Trophoblast cell (in vitro differentiated cells and primary cell): ENCODE results near the gene PSMD5.

Experiments used
- DNase-seq, 2 donors: peaks; one replicate each; pipeline ENCODE4 v3.0.0-alpha.2; 2016
- H2AFZ ChIP-seq: 2 replicates; pipeline ENCODE4 v1.6.1; 2013; ENCODE audit warnings: low read length, moderate library complexity, mild to moderate bottlenecking; ENCODE audit not compliant: insufficient read depth, poor library complexity
- H2AK5ac ChIP-seq: 2 replicates; pipeline ENCODE4 v1.6.1; 2013; ENCODE audit warnings: mild to moderate bottlenecking, low read length
- H2BK120ac ChIP-seq: 2 replicates; pipeline ENCODE4 v1.6.1; 2013; ENCODE audit warnings: low read length, mild to moderate bottlenecking, moderate library complexity; ENCODE audit not compliant: insufficient read depth, poor library complexity
- H2BK12ac ChIP-seq: 2 replicates; pipeline ENCODE4 v1.6.1; 2013; ENCODE audit warnings: mild to moderate bottlenecking, low read length, moderate library complexity
- H2BK5ac ChIP-seq: 2 replicates; pipeline ENCODE4 v1.6.1; 2013; ENCODE audit warnings: low read length, low read depth, moderate library complexity, mild to moderate bottlenecking; ENCODE audit not compliant: poor library complexity
- H3K14ac ChIP-seq: 2 replicates; pipeline ENCODE4 v1.6.1; 2013; ENCODE audit warnings: mild to moderate bottlenecking, low read length
- H3K18ac ChIP-seq: 2 replicates; pipeline ENCODE4 v1.6.1; 2013; ENCODE audit warnings: mild to moderate bottlenecking, low read length
- H3K23ac ChIP-seq: 2 replicates; pipeline ENCODE4 v1.6.1; 2013; ENCODE audit warnings: low read length
- H3K27ac ChIP-seq: 2 replicates; pipeline ENCODE4 v1.5.1; 2013; ENCODE audit warnings: low read depth, mild to moderate bottlenecking, inconsistent platforms, low read length, moderate library complexity
- H3K27me3 ChIP-seq: 2 replicates; pipeline ENCODE4 v1.6.1; 2013; ENCODE audit warnings: inconsistent platforms, mild to moderate bottlenecking, low read length, moderate library complexity; ENCODE audit not compliant: insufficient read depth
- H3K36me3 ChIP-seq, 2 experiments: 1 replicate in 1 of 2; 2 replicates in 1 of 2; pipeline ENCODE4 v1.6.1; 2013; ENCODE audit warnings: low read length in 2 of 2, mild to moderate bottlenecking in 2 of 2, moderate library complexity in 1 of 2; ENCODE audit not compliant: insufficient read depth in 2 of 2, control insufficient read depth in 1 of 2
- H3K4ac ChIP-seq: 2 replicates; pipeline ENCODE4 v1.6.1; 2013; ENCODE audit warnings: low read depth, mild to moderate bottlenecking, low read length, moderate library complexity
- H3K4me1 ChIP-seq, 2 experiments: 1 replicate in 1 of 2; 2 replicates in 1 of 2; pipeline ENCODE4 v1.6.1; 2013; ENCODE audit warnings: low read length in 2 of 2, mild to moderate bottlenecking in 2 of 2, moderate library complexity in 1 of 2; ENCODE audit not compliant: insufficient read depth in 2 of 2, control insufficient read depth in 1 of 2
- H3K4me2 ChIP-seq: 2 replicates; pipeline ENCODE4 v1.6.1; 2013; ENCODE audit warnings: inconsistent platforms, mild to moderate bottlenecking, low read length, moderate library complexity
- H3K4me3 ChIP-seq: 2 replicates; pipeline ENCODE4 v1.5.1; 2013; ENCODE audit warnings: mild to moderate bottlenecking, low read depth, low read length, inconsistent platforms
- H3K79me1 ChIP-seq: one replicate; pipeline ENCODE4 v1.6.1; 2013; ENCODE audit warnings: low read length
- H3K79me2 ChIP-seq: 2 replicates; pipeline ENCODE4 v1.6.1; 2013; ENCODE audit warnings: low read length, mild to moderate bottlenecking; ENCODE audit not compliant: control insufficient read depth, insufficient read depth, poor library complexity
- H3K9ac ChIP-seq: 2 replicates; pipeline ENCODE4 v1.6.1; 2013; ENCODE audit warnings: mild to moderate bottlenecking, low read length
- H3K9me3 ChIP-seq: 2 replicates; pipeline ENCODE4 v1.6.1; 2013; ENCODE audit warnings: low read depth, mild to moderate bottlenecking, control low read depth, inconsistent platforms, low read length; ENCODE audit not compliant: insufficient read depth
- H4K12ac ChIP-seq: 2 replicates; pipeline ENCODE4 v1.6.1; 2013; ENCODE audit warnings: low read depth, mild to moderate bottlenecking, low read length, moderate library complexity
- H4K8ac ChIP-seq: 2 replicates; pipeline ENCODE4 v1.6.1; 2013; ENCODE audit warnings: low read depth, mild to moderate bottlenecking, low read length, moderate library complexity
- H4K91ac ChIP-seq: one replicate; pipeline ENCODE4 v1.6.1; 2013; ENCODE audit warnings: low read depth, mild to moderate bottlenecking, low read length, moderate library complexity
- WGBS: extraction: QIAGEN DNeasy Blood & Tissue Kit; methylation state at CpG from one replicate; pipeline ENCODE4 v1.1.7; 2013; ENCODE audit warnings: missing lambda C conversion rate; ENCODE audit not compliant: insufficient read length, insufficient coverage; ENCODE audit errors: extremely low coverage; 5-methylcytosine and 5-hydroxymethylcytosine counted together

Gene PSMD5

DNA sequence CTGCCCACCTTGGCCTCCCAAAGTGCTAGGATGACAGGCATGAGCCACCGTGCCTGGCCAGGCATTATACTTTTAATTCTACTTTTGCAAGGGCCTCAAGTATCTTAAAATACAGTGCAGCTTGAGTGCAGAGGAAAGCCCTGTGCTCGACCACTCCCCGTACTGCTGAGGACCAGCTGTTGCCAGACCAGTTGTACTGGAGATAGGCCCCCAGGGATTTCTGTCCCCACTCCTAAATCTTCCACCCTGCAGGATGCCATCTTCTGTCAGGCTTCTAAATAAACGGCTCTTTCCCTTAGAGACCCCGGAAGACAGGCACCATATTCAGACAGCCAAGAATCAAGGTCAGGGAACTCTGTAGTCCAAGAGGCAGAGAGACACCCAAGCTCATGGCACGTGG, 16.6 kb upstream of the PSMD5 start:
- Histone ChIP-seq H3K4ac (no peak overlapping the region), H3K4me3 (no peak overlapping the region), H3K27ac (no peak overlapping the region), H3K36me3 (peaks cover 17 to 23% of the 10 kb centered on the region in 2 experiments), H4K8ac (no peak overlapping the region), H3K23ac (no peak overlapping the region), H2BK5ac (no peak overlapping the region), H2BK120ac (no peak overlapping the region), H3K18ac (no peak overlapping the region), H3K79me2 (no peaks in the 10 kb centered on the region), H2BK12ac (no peak overlapping the region), H3K14ac (no peak overlapping the region), H3K4me2 (no peak overlapping the region), H3K9ac (no peak overlapping the region), H3K9me3 (peaks cover 7% of the 10 kb centered on the region), H4K91ac (no peak overlapping the region), H3K4me1 (peaks cover 0 to 4% of the 10 kb centered on the region in 2 experiments), H2AFZ (no peak overlapping the region), H3K79me1 (no peaks in the 10 kb centered on the region), H3K27me3 (no peaks in the 10 kb centered on the region), H4K12ac (no peak overlapping the region), H2AK5ac (no peak overlapping the region)
- DNase-seq, result no peak
- no CpG with 5 or more reads among the region's 6 CpGs for WGBS

DNA sequence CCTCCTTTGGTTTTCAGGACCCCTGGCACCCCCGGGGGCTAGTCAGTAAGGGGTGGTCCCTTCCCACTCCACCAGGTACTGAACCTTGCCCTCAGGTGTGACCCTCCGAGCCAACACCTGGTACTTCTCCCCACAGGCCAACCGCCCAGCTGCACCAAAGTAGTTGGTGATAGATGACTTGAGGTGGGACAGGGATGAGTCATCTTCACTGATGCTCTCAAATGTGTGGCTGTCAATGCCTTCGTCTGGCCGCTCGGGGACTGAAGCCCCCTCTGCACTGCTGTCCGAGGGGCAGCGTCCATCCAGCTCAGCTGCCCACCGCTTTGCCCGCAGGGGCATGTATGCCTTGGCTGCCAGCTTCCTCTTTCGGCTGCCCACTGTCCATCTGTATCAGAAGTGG, 15.2 kb upstream of the PSMD5 start:
- H3K27me3 ChIP-seq, result no peaks in the 10 kb centered on the region
- WGBS, result no CpG with 5 or more reads among the region's 11 CpGs
- H3K4ac ChIP-seq, result no peak overlapping the region
- no peak overlapping the region for H3K9ac ChIP-seq
- H2AFZ ChIP-seq, result no peak overlapping the region
- peaks cover 0 to 4% of the 10 kb centered on the region in 2 experiments for H3K4me1 ChIP-seq
- H3K23ac ChIP-seq, result no peak overlapping the region
- DNase-seq, result no peak
- no peak overlapping the region for H3K27ac ChIP-seq
- no peak overlapping the region for H3K4me2 ChIP-seq
- H3K36me3 ChIP-seq, result peaks cover 17 to 23% of the 10 kb centered on the region in 2 experiments
- H2BK12ac ChIP-seq, result no peak overlapping the region
- H2BK5ac ChIP-seq, result no peak overlapping the region
- no peak overlapping the region for H2AK5ac ChIP-seq
- H3K79me1 ChIP-seq, result no peaks in the 10 kb centered on the region
- H3K18ac ChIP-seq, result no peak overlapping the region
- H3K79me2 ChIP-seq, result no peaks in the 10 kb centered on the region
- H3K4me3 ChIP-seq, result no peak overlapping the region
- H2BK120ac ChIP-seq, result no peak overlapping the region
- H3K14ac ChIP-seq, result no peak overlapping the region
- peaks cover 3% of the 10 kb centered on the region for H3K9me3 ChIP-seq
- H4K12ac ChIP-seq, result no peak overlapping the region
- no peak overlapping the region for H4K91ac ChIP-seq
- no peak overlapping the region for H4K8ac ChIP-seq

DNA sequence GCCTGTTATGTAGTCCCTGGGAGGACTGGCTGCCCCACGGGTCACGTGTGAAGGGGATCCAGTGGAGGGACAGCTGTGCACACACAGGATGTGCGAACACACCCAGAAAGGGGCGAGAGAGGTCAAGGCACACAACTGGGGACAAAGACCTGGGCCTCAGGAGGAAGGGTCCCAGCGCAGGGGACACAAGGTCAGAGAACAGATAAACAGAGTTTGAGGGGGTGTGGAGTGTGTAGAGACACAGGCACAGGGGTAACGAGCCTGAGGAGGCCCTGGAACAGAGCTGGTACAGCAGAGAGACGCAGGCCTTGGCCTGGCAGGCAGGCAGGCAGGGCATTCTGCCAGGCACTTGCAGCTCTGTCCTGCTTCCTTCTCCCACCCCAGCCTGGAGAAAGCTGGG, 14.8 kb upstream of the PSMD5 start:
- H3K9ac ChIP-seq, result no peak overlapping the region
- H3K27me3 ChIP-seq, result no peaks in the 10 kb centered on the region
- H2AFZ ChIP-seq, result no peak overlapping the region
- no peaks in the 10 kb centered on the region for H3K79me1 ChIP-seq
- H3K36me3 ChIP-seq, result peaks cover 13 to 19% of the 10 kb centered on the region in 2 experiments
- no peak overlapping the region for H3K18ac ChIP-seq
- no peak overlapping the region for H2BK120ac ChIP-seq
- no peak overlapping the region for H4K91ac ChIP-seq
- H3K4ac ChIP-seq, result no peak overlapping the region
- H4K12ac ChIP-seq, result no peak overlapping the region
- no peak overlapping the region for H3K23ac ChIP-seq
- H3K79me2 ChIP-seq, result no peaks in the 10 kb centered on the region
- DNase-seq, result no peak
- H3K9me3 ChIP-seq, result peaks cover 3% of the 10 kb centered on the region
- no peak overlapping the region for H2BK12ac ChIP-seq
- peaks cover 0 to 4% of the 10 kb centered on the region in 2 experiments for H3K4me1 ChIP-seq
- no peak overlapping the region for H4K8ac ChIP-seq
- H3K4me2 ChIP-seq, result no peak overlapping the region
- H3K27ac ChIP-seq, result no peak overlapping the region
- H2BK5ac ChIP-seq, result no peak overlapping the region
- H3K14ac ChIP-seq, result no peak overlapping the region
- no peak overlapping the region for H3K4me3 ChIP-seq
- H2AK5ac ChIP-seq, result no peak overlapping the region
- WGBS, result no CpG with 5 or more reads among the region's 7 CpGs

DNA sequence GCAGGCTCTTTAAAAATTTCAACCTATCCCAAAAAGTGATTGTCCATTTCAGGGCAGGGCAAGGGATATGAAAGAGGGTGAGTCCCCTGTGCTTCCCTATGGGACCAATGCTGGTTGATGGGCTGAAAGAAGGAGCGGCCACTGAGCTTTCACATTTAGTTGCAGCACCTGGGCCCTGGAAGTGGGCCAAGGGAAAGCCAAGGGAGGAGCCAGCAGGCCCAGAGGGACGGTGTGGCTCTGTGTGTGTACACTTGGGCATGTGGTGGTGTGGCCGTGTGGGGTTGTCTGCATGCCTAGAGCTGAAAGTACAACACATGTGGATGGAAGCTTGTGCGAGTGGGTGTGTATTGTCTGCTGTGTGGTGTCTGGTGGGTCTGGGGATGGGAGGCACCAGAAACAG, 14.0 kb upstream of the PSMD5 start:
- no peaks in the 10 kb centered on the region for H3K79me1 ChIP-seq
- no peak overlapping the region for H4K12ac ChIP-seq
- H3K23ac ChIP-seq, result no peak overlapping the region
- no CpG with 5 or more reads among the region's 4 CpGs for WGBS
- no peak overlapping the region for H3K4ac ChIP-seq
- no peak overlapping the region for H3K18ac ChIP-seq
- H2BK120ac ChIP-seq, result no peak overlapping the region
- no peak overlapping the region for H2BK12ac ChIP-seq
- H3K27ac ChIP-seq, result no peak overlapping the region
- H3K9ac ChIP-seq, result no peak overlapping the region
- H3K27me3 ChIP-seq, result no peaks in the 10 kb centered on the region
- H4K91ac ChIP-seq, result no peak overlapping the region
- no peak overlapping the region for H3K4me2 ChIP-seq
- no peak overlapping the region for H3K14ac ChIP-seq
- no peaks in the 10 kb centered on the region for H3K79me2 ChIP-seq
- no peak overlapping the region for H3K4me3 ChIP-seq
- no peak overlapping the region for H2BK5ac ChIP-seq
- no peak overlapping the region for H2AFZ ChIP-seq
- DNase-seq, result no peak
- peaks cover 3% of the 10 kb centered on the region for H3K9me3 ChIP-seq
- H4K8ac ChIP-seq, result no peak overlapping the region
- no peak overlapping the region for H2AK5ac ChIP-seq
- peaks cover 0 to 4% of the 10 kb centered on the region in 2 experiments for H3K4me1 ChIP-seq
- H3K36me3 ChIP-seq, result peaks cover 10 to 14% of the 10 kb centered on the region in 2 experiments
